ENCODE results near the gene TMEM196. TPM values are rescaled to one million over a fixed set of nuclear protein-coding genes. Genes with fewer than 3 reads are reported as not detected.

TMEM196 gene
- total and polyA plus RNA-seq, 2 donors (not counting 3 experiments of a cell fraction or from before 2014, with no cell fraction given) = not detected

DNA sequence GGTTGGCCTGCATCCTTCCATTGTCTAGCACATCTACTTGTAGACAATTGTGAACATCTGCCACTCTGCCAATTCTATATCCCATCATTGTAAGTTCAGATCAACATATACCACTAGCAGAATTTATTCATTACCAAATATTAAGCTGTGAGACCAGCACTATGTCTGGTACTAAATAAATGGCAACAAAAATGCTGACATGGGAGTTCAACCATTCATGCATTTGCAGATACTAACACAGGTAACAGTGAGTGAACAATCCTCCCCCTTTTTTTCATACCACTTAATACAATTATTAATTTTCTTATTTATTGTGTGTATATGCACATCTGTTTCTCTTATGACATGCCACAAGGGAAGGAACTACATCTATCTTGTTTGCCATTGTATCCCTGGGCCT, 76.5 kb downstream of the TMEM196 start:
- no peaks in the 10 kb centered on the region for H3K9me1 ChIP-seq (replicated peaks; ENCODE audit: control insufficient read depth, extremely low read depth, insufficient read depth, low read length)
- H2AFZ ChIP-seq (ENCODE audit: low read depth, low read length) = no peak overlapping the region
- no peak overlapping the region for H3K27ac ChIP-seq (ENCODE audit: insufficient read depth, low read depth, low read length)
- FAIRE-seq (no peak), DNase-seq (ENCODE audit: low read depth, low spot score) (no peak)
- peaks cover 2 to 7% of the 10 kb centered on the region in 2 experiments for H3K36me3 ChIP-seq (ENCODE audit: control insufficient read depth in 2 of 2, extremely low read depth in 1 of 2, insufficient read depth in 2 of 2, low read length in 2 of 2)
- H3K9ac ChIP-seq (replicated peaks; ENCODE audit: extremely low read depth, insufficient read depth, low read length) = no peak overlapping the region
- no peaks in the 10 kb centered on the region for H3K9me3 ChIP-seq (replicated peaks; ENCODE audit: control insufficient read depth, insufficient read depth, low read length)
- dilution Hi-C loops (cut with MboI; ENCODE audit: extremely low pct_ligation_motif_present, low sequenced_read_pairs) = no loop called here
- H3K4me2 ChIP-seq (ENCODE audit: insufficient read depth, low read length) = no peak overlapping the region
- POLR2A ChIA-PET = no interaction called here
- H4K20me1 ChIP-seq (replicated peaks; ENCODE audit: control insufficient read depth, extremely low read depth, insufficient read depth, low read length) = no peaks in the 10 kb centered on the region
- H3K4me3 ChIP-seq (replicated peaks in 1 of 3; ENCODE audit: insufficient read depth in 1 of 3, low read depth in 1 of 3, low read length in 3 of 3) = no peak overlapping the region
- intact Hi-C loops (cut with micrococcal nuclease) = no loop called here
- no peaks in the 10 kb centered on the region for H3K27me3 ChIP-seq (ENCODE audit: control insufficient read depth in 2 of 2, insufficient read depth in 2 of 2, low read length in 2 of 2)
- no TSS peak for BruUV-seq (replicated peaks)
- TF ChIP-seq MAX (IDR thresholded peaks at IDR 0.05; ENCODE audit: insufficient read depth, insufficient read length) = no peak
- TF ChIP-seq JUN (IDR thresholded peaks at IDR 0.05; ENCODE audit: borderline replicate concordance, insufficient read depth, insufficient read length, low read depth) = no peak
- no peak for TF ChIP-seq POLR2AphosphoS5 (IDR thresholded peaks at IDR 0.05; ENCODE audit: insufficient read depth, low read depth, low read length)
- TF ChIP-seq, protein P1, sequence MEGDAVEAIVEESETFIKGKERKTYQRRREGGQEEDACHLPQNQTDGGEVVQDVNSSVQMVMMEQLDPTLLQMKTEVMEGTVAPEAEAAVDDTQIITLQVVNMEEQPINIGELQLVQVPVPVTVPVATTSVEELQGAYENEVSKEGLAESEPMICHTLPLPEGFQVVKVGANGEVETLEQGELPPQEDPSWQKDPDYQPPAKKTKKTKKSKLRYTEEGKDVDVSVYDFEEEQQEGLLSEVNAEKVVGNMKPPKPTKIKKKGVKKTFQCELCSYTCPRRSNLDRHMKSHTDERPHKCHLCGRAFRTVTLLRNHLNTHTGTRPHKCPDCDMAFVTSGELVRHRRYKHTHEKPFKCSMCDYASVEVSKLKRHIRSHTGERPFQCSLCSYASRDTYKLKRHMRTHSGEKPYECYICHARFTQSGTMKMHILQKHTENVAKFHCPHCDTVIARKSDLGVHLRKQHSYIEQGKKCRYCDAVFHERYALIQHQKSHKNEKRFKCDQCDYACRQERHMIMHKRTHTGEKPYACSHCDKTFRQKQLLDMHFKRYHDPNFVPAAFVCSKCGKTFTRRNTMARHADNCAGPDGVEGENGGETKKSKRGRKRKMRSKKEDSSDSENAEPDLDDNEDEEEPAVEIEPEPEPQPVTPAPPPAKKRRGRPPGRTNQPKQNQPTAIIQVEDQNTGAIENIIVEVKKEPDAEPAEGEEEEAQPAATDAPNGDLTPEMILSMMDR (IDR thresholded peaks at IDR 0.05; ENCODE audit: extremely low read depth in 1 of 2, insufficient read depth in 1 of 2, low read depth in 1 of 2, low read length in 2 of 2) = no peak
- no peak for TF ChIP-seq GATA2 (IDR thresholded peaks at IDR 0.05; ENCODE audit: insufficient read depth, insufficient read length, low read depth, low read length)
- no peak for TF ChIP-seq POLR2A (IDR thresholded peaks at IDR 0.05; ENCODE audit: low read depth, low read length)
- TF ChIP-seq FOS (IDR thresholded peaks at IDR 0.05; ENCODE audit: borderline replicate concordance, insufficient read depth, low read length) = no peak
- no peak for TF ChIP-seq EZH2 (IDR thresholded peaks at IDR 0.05; ENCODE audit: borderline replicate concordance, low read depth, low read length, severe bottlenecking)
- TF ChIP-seq MYC (IDR thresholded peaks at IDR 0.05; ENCODE audit: low read depth, low read length) = no peak
- peaks cover 5% of the 10 kb centered on the region for H3K79me2 ChIP-seq (ENCODE audit: control insufficient read depth, insufficient read depth, low read length)
- CTCF ChIA-PET = interaction anchor here (1.8 kb wide), 1 partner anchor 12 kb away, joined by 5 read pairs; the partner anchor contains the start of gene POLR1F
- no peaks in the 10 kb centered on the region for H3K4me1 ChIP-seq (ENCODE audit: control insufficient read depth, extremely low read depth, insufficient read depth, low read length)
